HG02623 (cell line): ENCODE data around the gene ADAMTSL1.

ENCODE experiments used
- ATAC-seq: cut with Tn5 transposase; IDR thresholded peaks from one replicate; pipeline ENCODE4 v1.9.1; 2021; ENCODE audit warnings: moderate library complexity; ENCODE audit not compliant: unreplicated experiment

The ADAMTSL1 gene

GRCh38 chr9:18759827-18760226, 285.9 kb downstream of the ADAMTSL1 start:
- no peak for ATAC-seq

- ATAC-seq: no peak
Measured at GRCh38 chr9:18761742-18762300, 287.9 kb downstream of the ADAMTSL1 start.

- no peak for ATAC-seq
Measured at GRCh38 chr9:18766989-18767550, 293.1 kb downstream of the ADAMTSL1 start.

GRCh38 chr9:18768951-18769622, 295.1 kb downstream of the ADAMTSL1 start:
- peak; percentile 91 for ATAC-seq

GRCh38 chr9:18770131-18770908, 296.4 kb downstream of the ADAMTSL1 start:
- ATAC-seq: no peak

- ATAC-seq: no peak
Measured at GRCh38 chr9:18771011-18771410, 297.1 kb downstream of the ADAMTSL1 start.

- no peak for ATAC-seq
Measured at GRCh38 chr9:18771763-18772162, 297.8 kb downstream of the ADAMTSL1 start.

GRCh38 chr9:18775241-18775640, 301.3 kb downstream of the ADAMTSL1 start:
- ATAC-seq: no peak

GRCh38 chr9:18775930-18776329, 302.0 kb downstream of the ADAMTSL1 start:
- no peak for ATAC-seq

- ATAC-seq: no peak
Measured at GRCh38 chr9:18776836-18777820, 303.2 kb downstream of the ADAMTSL1 start.

GRCh38 chr9:18778147-18778546, 304.2 kb downstream of the ADAMTSL1 start:
- ATAC-seq: no peak

GRCh38 chr9:18778846-18779245, 304.9 kb downstream of the ADAMTSL1 start:
- no peak for ATAC-seq

GRCh38 chr9:18783909-18784308, 310.0 kb downstream of the ADAMTSL1 start:
- ATAC-seq: no peak

- no peak for ATAC-seq
Measured at GRCh38 chr9:18785604-18786003, 311.7 kb downstream of the ADAMTSL1 start.

GRCh38 chr9:18786196-18786595, 312.2 kb downstream of the ADAMTSL1 start:
- ATAC-seq: no peak

- no peak for ATAC-seq
Measured at GRCh38 chr9:18786911-18787650, 313.1 kb downstream of the ADAMTSL1 start.

- ATAC-seq: no peak
Measured at GRCh38 chr9:18788256-18788655, 314.3 kb downstream of the ADAMTSL1 start.

- no peak for ATAC-seq
Measured at GRCh38 chr9:18791074-18791473, 317.1 kb downstream of the ADAMTSL1 start.

GRCh38 chr9:18793122-18793521, 319.2 kb downstream of the ADAMTSL1 start:
- ATAC-seq: no peak
